Muscle of leg (tissue), 11 donors: ENCODE data around the gene TEX22. TPM values are rescaled to one million over a fixed set of nuclear protein-coding genes. Genes with fewer than 3 reads are reported as not detected.

Experiments used
- DNase-seq: peaks from one replicate; pipeline ENCODE4 v3.0.0; 2013
- H3K27ac ChIP-seq: one replicate; pipeline ENCODE4 v1.5.1; 2013; ENCODE audit warnings: mild to moderate bottlenecking, low read length, control low read depth
- H3K27me3 ChIP-seq: one replicate; pipeline ENCODE4 v1.6.1; 2013; ENCODE audit warnings: low read length; ENCODE audit not compliant: control insufficient read depth, insufficient read depth
- H3K36me3 ChIP-seq: one replicate; pipeline ENCODE4 v1.6.1; 2013; ENCODE audit warnings: low read length; ENCODE audit not compliant: control insufficient read depth, insufficient read depth
- H3K4me1 ChIP-seq: one replicate; pipeline ENCODE4 v1.6.1; 2013; ENCODE audit warnings: low read length; ENCODE audit not compliant: control insufficient read depth, insufficient read depth
- H3K4me3 ChIP-seq: one replicate; pipeline ENCODE4 v1.5.1; 2013; ENCODE audit warnings: low read length, control low read depth
- H3K9me3 ChIP-seq: replicated peaks from 2 replicates; pipeline ENCODE4 v1.6.1; 2013; ENCODE audit warnings: low read depth, low read length; ENCODE audit not compliant: control insufficient read depth
- WGBS: methylation state at CpG from one replicate; pipeline ENCODE4 v1.1.5; 2013; ENCODE audit warnings: missing lambda C conversion rate; ENCODE audit not compliant: insufficient coverage; 5-methylcytosine and 5-hydroxymethylcytosine counted together
- polyA plus RNA-seq, 8 donors: library from polyadenylated mRNA; unstranded; fragments of 120-200 nt; gene quantifications; one replicate each; pipeline versions ENCODE4 v1.2.1 to v1.2.3, GENCODE V29; 2013; ENCODE audit warnings: inconsistent platforms in 1 of 8, low replicate concordance in 1 of 8; ENCODE audit not compliant: insufficient read length in 8 of 8, insufficient read depth in 1 of 8
- total RNA-seq: library from RNA; stranded (reverse); fragments of 120-200 nt; gene quantifications from one replicate; pipeline ENCODE4 v1.2.4, GENCODE V29; 2013

The TEX22 gene
- total and polyA plus RNA-seq, 9 donors, result 0.23 to 1.1 (median 0.49) TPM

DNA sequence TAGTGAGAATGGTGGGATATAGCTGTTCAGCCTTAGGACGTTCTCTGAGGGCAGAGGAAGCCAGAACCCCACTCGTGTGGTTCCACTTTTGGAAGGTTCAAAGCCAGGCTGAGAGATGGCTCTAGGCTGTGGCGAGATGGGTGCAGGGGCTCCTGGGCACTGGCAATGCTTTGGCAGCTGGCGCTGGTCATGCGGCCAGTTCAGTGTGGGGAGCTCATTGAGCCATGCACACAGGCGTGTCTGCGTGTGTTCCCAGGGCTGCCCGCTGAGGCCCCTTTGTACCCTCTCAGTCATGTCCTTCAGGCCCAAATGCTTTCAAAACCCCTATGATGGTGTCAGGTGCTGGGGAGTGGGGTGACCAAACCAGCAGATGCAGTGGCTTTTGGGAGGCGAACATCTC lies 1.7 kb downstream of the TEX22 start:
- Histone ChIP-seq H3K4me1 (peaks cover 29% of the 10 kb centered on the region), H3K4me3 (no peak overlapping the region), H3K36me3 (peaks cover 22% of the 10 kb centered on the region), H3K27ac (no peak overlapping the region), H3K9me3 (peaks cover 24% of the 10 kb centered on the region), H3K27me3 (no peaks in the 10 kb centered on the region)
- WGBS, result 97% methylated on average over 5 of the region's 9 CpGs
- DNase-seq, result no peak

DNA sequence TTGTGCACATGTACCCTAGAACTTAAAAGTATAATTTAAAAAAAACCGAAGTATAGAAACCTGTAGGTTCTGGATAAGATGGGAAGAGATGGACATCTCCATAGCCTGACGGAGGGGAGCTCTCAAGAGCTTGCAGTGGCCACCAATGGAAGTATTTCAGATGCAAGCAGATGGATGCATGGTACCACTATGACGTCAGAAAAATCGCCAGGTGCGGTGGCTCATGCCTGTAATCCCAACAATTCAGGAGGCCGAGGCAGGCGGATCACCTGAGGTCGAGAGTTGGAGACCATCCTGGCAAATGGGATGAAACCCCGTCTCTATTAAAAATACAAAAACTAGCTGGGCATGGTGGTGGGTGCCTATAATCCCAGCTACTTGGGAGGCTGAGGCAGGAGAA lies 3.4 kb downstream of the TEX22 start:
- Histone ChIP-seq H3K27ac (no peak overlapping the region), H3K27me3 (no peaks in the 10 kb centered on the region), H3K4me1 (peaks cover 29% of the 10 kb centered on the region), H3K4me3 (no peak overlapping the region), H3K36me3 (peaks cover 18% of the 10 kb centered on the region), H3K9me3 (peaks cover 24% of the 10 kb centered on the region)
- DNase-seq, result no peak
- WGBS, result 98% methylated on average over 7 of the region's 9 CpGs

DNA sequence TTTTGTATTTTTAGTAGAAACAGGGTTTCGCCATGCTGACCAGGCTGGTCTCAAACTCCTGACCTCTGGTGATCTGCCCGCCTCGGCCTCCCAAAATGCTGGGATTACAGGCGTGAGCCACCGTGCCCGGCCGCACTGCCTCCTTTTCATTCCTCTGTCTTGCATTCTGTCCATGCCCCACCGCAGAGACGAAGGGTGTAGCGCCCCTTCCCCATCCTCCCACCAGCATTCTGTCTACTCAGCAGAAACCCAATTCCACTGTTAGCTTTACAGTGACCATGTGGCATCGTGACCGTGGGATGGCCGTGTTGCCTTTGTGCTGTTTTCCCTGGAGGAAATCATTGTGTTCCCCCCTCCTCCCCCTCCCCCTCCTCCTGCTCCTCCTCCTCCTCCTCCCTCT lies 10.3 kb downstream of the TEX22 start:
- Histone ChIP-seq H3K4me3 (no peak overlapping the region), H3K27me3 (peaks cover 32% of the 10 kb centered on the region), H3K4me1 (peaks cover 13% of the 10 kb centered on the region), H3K9me3 (no peaks in the 10 kb centered on the region), H3K27ac (no peak overlapping the region), H3K36me3 (no peaks in the 10 kb centered on the region)
- DNase-seq, result no peak
- 75% methylated on average over 13 of the region's 13 CpGs for WGBS

DNA sequence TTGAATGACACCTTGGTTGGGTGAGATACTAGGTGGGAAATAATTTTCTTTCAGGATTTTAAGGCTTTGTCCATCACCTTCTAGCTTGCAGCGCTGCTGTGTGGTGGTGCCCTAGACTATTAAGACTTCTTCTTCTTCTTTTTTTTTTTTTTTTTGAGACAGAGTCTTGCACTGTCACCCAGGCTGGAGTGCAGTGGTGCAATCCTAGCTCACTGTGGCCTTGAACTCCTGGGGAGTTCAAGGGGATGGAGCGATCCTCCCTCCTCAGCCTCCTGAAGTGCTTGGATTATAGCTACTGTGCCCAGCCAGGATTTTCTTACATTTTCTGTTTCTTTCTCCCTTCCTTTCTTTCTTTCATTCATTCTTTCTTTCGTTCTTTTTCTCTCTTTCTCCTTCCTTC lies 11.0 kb downstream of the TEX22 start:
- no peak for DNase-seq
- Histone ChIP-seq H3K4me3 (no peak overlapping the region), H3K36me3 (no peaks in the 10 kb centered on the region), H3K9me3 (no peaks in the 10 kb centered on the region), H3K27me3 (peaks cover 32% of the 10 kb centered on the region), H3K27ac (no peak overlapping the region), H3K4me1 (peaks cover 13% of the 10 kb centered on the region)
- WGBS, result 82% methylated on average over 2 of the region's 3 CpGs

DNA sequence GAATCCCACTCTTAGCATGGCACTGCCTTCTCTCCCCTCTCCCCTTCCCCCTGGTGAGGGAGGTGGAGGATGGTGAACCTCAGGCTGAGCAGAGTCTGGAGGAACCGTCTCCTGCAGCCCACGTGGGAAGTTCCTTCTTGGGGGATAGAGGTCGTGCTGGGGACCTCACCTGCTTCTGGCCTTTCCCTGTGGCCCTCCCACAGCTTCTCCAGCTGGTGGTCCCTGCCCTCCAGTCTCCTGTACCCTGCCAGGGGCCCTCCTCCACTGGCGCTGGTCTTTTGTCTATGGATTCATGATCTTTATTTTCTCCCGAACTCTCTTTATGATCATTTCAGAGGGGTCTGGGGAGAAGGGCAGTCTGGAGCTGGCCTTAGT lies 12.3 kb downstream of the TEX22 start:
- no peak overlapping the region for H3K4me3 ChIP-seq
- H3K27me3 ChIP-seq, result peaks cover 32% of the 10 kb centered on the region
- H3K9me3 ChIP-seq, result no peaks in the 10 kb centered on the region
- no peaks in the 10 kb centered on the region for H3K36me3 ChIP-seq
- DNase-seq, result no peak
- H3K4me1 ChIP-seq, result peaks cover 20% of the 10 kb centered on the region
- no peak overlapping the region for H3K27ac ChIP-seq
- 0% methylated on average over 1 of the region's 5 CpGs for WGBS

DNA sequence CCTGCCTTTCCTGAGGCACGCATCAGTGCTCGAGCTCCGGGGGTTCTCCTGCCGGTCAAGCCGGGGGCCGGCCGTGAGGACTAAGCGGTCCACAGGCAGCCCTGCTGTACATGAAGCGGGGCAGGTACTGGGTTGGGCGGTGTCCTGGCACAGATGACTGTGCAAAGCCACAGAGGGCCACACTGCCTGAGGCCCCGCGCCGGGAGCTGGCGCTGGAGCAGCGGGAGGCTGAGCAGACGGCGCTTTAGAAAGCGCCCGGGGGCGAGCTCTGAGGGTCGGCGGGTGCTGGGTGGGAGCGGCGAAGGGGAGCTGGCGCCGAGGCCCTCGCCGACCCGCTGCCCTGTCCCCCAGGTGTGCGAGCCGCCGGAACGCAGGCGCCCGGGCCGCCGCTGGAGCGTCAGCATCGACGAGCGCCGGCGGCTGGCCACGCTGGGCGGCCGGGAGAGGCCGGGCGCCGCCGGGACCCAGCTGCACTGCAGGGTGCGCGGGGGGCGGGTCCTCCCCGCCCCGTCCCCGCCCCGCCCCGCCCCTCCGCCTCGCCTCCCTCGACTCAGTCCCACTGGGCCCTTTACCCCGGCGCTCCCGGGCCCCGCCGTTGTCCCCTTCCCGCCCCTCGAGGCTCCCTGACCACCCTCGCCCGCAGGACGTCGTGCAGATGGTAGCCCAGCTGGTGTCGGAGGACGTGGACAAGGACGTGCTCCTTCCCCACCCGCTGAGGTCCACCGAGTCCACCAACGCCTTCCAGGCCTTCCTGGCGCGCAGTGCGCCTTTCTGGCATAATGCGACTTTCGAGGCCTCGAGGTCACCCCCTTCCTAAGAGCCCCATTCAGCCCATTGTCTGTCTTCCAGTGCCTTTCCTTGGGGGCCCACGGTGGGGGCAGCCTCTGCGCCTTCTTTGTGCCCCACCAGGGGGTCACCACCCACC lies 12.9 kb downstream of the TEX22 start:
- Histone ChIP-seq H3K4me3 (no peak overlapping the region), H3K36me3 (no peaks in the 10 kb centered on the region), H3K27me3 (peaks cover 32% of the 10 kb centered on the region), H3K4me1 (peaks cover 25% of the 10 kb centered on the region), H3K9me3 (no peaks in the 10 kb centered on the region), H3K27ac (no peak overlapping the region)
- 7% methylated on average over 75 of the region's 86 CpGs for WGBS
- no peak for DNase-seq

DNA sequence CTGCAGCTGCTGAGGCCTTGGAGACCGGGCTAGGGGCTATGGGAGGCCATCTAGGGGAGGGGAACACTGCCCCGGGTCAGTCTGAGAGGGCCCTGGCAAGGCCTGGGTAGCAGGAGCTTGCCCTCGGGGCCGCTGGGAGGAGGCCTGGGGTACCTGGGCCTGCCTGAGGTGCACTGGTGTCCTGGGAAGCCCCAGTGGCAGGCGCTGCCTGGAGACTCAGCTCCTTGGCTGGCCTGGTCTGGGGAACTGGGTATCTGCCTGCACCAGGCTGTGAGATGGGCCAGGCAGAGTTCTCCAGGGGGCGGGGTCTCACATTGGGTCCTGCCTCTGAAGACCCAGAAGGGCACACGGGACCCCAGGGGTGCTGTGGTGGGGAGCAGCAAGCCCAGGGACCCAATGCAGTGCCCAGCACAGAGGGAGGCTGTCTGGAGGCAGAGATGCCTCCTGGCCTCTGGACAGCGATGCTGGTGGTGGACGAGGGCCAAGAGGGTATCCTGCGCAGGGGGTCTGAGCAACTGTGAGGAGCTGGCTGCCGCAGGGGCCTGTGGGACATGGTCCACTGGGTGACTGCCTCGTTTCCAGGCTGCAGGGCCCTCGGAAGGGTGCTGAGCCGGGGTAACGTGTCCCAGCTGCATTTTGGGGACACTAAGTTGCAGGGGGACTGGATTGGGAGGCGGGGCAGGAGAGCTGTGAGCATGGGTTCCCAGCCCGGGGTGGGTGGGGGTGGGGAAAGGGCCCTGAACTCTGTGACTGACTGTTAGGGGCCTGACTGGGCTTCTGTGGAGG lies 13.8 kb downstream of the TEX22 start:
- 66% methylated on average over 13 of the region's 17 CpGs for WGBS
- Histone ChIP-seq H3K27ac (no peak overlapping the region), H3K9me3 (no peaks in the 10 kb centered on the region), H3K4me3 (no peak overlapping the region), H3K36me3 (no peaks in the 10 kb centered on the region), H3K4me1 (peaks cover 25% of the 10 kb centered on the region), H3K27me3 (peaks cover 32% of the 10 kb centered on the region)
- DNase-seq, result no peak

DNA sequence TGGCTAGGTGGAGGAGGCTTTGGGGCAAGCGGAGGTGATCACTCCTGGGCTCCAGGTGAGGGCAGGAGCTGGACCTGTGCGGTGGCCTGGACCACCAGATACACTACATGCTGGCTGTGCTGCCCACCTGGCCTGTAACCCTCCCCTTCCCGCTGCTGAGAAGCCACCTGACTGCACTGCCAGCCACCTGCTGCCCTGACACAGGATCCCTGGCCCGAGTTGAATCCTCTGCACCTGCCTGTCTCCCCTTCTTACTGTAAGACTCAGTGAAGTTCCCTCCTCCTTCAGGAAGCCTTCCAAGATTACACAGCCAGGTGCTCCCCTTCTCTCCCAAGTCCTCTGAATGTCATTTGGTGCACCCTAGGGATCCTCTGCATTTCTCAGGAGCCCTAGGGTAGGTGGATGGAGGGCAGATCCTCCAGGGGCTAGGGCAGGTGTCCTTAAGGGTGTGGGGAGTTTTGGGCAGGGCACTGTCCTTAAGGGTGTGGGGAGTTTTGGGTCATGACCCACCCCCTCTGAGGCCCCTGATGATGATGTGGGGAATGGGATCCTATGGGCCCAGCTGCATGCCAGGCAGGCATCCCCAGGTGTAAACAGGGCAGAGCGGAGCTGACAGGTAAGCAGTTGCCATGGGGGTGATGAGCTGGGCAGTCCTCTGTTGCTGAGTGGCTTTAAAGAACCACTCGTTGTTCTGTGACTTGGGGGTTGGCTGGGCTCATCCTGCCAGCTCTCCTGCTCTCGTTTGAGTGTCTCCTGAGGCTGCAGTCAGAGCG lies 14.6 kb downstream of the TEX22 start:
- WGBS, result 67% methylated on average over 4 of the region's 8 CpGs
- H3K36me3 ChIP-seq, result no peaks in the 10 kb centered on the region
- H3K4me3 ChIP-seq, result no peak overlapping the region
- H3K27me3 ChIP-seq, result peaks cover 32% of the 10 kb centered on the region
- no peak overlapping the region for H3K27ac ChIP-seq
- no peaks in the 10 kb centered on the region for H3K9me3 ChIP-seq
- H3K4me1 ChIP-seq, result peaks cover 25% of the 10 kb centered on the region
- no peak for DNase-seq

DNA sequence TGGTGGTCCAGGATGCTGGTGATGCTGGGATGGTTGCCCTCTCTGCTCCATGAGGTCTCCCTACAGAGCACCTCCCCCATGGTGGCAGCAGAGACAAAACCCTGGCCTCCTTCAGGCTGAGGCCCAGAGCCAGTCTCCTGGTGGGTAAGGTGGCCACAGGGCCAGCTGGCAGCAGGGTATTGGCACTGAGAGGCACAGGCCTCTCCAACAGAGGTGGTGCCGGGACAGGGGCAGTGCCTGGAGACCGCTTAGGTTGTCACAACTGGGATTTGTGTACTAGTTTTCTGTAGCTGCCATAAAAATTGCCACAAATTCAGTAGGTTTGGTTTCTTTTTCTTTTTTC lies 15.2 kb downstream of the TEX22 start:
- H3K9me3 ChIP-seq, result no peaks in the 10 kb centered on the region
- H3K27me3 ChIP-seq, result peaks cover 32% of the 10 kb centered on the region
- H3K27ac ChIP-seq, result no peak overlapping the region
- 90% methylated on average over 2 of the region's 2 CpGs for whole genome bisulfite sequencing
- DNase-seq, result no peak
- H3K4me3 ChIP-seq, result no peak overlapping the region
- peaks cover 27% of the 10 kb centered on the region for H3K4me1 ChIP-seq
- H3K36me3 ChIP-seq, result no peaks in the 10 kb centered on the region
